GM18858 (cell line): ENCODE measurements around the gene OTUB1.

Source experiments
- ATAC-seq: cut with Tn5 transposase; IDR thresholded peaks from one replicate; pipeline ENCODE4 v1.9.1; 2021; ENCODE audit not compliant: unreplicated experiment

OTUB1 gene

DNA sequence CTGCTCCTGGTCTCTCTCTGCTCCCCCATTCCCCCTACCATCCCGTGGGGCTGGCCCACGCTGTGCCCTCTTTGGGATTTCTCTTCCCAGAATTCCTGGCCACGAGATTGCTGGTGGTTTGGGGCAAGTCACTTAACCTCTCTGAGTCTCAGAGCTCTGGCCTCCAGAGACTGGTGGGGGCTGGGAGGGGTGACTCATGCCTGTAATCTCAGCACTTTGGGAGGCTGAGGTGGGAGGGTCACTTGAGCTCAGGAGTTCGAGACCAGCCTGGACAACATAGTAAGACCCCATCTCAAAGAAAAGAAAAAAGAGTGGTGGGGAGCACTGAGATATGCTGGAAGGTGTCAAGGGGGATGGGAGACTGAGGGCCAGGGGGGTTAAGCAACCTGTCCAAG lies 18.3 kb downstream of the OTUB1 start:
- ATAC-seq: no peak

DNA sequence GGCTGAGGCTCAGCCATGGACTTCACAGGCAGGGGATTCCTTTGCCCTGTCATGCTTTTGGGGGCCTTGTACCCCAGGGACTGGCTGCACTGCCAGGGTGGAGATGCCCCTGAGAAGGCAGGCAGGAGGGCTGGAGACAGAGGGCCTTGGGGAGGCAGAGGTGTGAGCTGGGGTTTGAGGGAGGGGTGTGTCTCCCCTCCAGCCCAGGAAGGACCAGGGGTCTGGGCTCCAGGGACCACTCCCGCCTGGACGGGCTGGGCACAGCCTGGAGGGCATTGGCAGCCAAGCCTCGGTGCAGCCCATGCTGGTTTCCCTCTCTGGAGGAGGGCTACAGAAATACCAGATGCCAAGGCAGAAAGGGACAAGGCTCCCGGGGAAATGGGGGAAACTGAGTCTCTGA lies 19.5 kb downstream of the OTUB1 start:
- ATAC-seq: no peak

DNA sequence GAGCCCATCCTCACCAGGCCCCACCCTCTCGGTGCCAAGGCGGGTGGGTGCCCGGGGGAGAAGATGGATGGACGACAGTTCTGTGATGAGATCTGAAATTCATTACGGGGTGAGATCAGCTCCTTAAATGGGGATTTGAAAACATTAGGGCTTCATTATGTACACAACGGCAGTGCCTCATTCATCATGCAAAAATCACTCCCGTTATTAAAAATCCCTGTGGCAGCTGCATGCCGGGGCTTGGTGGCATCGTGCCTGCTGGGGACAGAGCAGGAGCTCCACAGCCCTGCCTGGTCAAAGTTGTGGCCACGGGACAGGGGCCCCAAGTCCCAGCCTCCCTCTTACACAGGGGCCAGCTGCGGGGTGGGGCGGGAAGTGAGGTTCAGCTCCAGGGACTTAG lies 20.2 kb downstream of the OTUB1 start:
- ATAC-seq: no peak

DNA sequence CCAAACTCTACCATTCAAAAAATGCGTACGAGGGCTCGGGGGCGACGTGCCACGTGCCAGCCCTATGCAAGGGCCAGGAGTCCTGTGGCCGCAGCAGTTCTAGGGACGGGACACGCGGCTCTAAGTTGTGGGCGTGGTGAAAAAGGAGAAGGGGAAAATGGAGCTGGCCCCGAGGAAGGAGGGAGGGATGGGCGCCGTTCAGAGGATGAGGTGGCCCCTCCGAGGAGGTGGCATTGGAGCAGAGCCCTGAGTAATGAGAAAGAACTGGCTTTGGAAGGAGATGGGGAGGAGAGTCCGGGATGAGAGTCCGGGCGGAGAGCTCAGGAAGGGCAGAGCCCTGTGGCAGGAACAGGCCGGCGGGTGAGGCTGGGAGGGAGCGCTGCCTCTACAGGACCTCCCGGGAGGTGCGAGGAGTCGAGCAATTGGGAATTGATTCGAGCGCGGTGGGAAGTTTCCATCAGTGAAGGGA lies 21.0 kb downstream of the OTUB1 start:
- no peak for ATAC-seq

DNA sequence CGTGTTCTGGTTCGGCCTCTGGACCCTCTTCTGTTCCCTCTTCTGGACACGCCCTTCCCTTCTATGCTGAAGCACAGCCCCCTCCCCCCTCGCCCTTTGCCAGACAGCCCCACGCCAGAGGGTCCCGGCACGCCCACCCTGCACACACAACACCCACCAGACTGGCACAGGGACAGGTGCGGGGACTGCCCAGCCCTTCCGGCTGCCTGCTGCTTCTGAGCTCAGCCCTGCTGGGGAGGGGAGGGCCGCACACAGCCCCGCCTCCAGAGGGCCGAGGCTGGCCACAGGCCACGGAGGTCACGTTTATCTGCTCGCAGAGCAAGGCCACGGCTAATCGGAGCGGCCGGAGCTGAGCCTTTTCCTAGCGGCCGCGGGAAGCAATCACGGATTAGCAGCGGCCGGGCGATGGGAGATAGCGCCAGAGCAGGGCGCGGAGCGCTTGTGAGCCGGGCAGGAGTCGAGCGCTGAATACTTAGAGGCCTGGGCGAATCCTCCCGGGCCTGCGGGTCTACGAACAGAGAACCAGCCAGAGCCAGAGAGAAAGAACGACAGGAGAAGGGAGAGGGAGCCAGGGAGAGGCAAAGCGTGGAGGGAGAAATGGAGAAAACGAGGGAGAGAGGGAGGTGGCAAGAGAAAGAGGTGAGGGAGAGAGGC lies 21.5 kb downstream of the OTUB1 start:
- ATAC-seq: no peak

DNA sequence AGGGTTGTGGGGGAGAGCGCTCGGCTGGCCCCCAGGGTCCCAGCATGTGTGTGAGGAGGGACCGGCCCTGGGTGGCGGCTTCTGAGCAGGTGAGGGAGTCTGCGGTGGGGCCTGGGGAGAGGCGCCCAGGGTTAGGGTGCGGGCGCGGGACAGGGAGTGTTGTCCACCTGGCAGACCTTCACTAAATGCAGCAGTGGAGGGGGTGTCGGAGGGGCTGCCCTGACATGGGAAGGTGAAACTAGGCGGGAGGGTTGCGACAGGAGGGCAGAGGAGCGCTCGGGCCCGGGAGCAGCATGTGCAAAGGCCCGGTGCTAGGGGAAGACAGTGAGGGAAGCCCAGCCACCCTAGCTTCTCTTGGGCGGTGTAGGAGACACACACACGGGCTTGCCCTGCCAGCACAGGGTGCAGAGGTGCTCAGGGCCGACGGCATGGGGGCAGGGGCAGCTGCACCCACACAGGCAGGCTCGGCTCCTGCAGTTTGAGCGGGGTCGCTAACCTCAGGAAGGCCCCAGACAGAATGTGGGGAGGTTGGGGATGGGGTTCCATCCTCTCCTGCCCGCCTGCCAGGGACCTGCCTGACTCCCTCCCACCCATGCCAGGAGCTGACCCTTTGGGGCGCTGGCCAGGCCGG lies 22.2 kb downstream of the OTUB1 start:
- ATAC-seq: no peak

DNA sequence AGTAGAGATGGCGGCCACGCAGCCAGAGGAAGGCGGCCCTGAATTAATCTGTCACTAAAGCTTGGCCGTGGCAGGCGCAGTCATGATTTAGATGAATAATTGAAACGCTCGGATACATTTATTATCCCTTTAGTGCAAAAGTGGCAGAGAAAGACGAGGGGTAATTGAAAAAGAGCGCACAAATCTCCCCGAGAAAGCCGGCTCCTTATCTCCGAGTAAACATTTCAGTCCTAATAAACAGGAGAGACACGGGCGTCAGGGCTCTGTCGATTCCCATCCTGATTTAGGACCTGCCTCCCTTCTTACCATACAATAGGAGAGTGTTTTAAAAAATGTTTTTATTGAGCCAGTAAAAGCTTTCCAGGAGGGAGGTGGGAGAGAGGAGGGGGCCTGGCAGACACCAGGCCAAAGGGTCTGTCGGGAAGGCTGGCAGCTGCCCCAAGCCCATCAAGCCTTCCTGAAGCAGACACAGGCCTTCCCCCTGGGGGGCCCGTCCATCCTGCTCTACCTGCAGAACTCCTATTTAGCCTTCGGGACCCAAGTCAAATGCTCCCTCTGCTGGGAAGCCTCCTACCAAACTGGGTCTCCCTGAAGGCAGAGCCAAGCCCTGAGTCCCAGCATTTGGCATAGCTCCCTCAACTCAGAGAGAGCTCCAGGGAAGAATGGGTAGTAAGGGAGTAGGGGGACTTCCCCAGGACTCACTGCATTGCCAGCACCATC lies 22.8 kb downstream of the OTUB1 start:
- no peak for ATAC-seq

DNA sequence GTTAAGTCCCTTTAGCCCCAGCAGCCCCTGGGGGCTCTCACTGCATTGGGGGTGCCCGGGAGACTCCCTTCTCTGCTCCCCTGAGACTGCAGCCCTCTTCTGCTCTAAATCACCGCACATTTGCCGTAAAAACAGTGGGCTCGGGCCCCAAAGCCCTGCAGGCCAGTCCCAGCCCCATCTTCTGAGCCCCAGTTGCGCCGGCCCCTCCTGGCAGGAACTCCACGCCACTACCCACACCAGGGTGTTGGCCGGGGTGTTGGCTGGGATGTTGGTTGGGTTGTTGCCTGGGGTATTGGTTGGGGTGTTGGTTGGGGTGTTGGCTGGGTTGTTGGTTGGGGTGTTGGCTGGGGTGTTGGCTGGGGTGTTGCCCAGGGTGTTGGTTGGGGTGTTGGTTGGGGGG lies 23.5 kb downstream of the OTUB1 start:
- ATAC-seq: no peak

DNA sequence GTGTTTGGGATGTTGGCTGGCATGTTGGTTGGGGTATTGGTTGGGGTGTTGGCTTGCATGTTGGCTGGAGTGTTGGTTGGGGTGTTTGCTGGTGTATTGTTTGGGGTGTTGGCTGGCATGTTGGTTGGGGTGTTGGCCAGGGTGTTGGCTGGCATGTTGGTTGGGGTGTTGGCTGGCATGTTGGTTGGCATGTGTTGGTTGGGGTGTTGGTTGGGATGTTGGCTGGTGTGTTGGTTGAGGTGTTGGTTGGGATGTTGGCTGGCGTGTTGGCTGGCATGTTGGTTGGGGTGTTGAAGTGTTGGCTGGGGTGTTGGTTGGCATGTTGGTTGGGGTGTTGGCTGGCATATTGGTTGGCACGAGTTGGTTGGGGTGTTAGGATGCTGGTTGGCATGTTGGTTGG lies 24.5 kb downstream of the OTUB1 start:
- no peak for ATAC-seq

DNA sequence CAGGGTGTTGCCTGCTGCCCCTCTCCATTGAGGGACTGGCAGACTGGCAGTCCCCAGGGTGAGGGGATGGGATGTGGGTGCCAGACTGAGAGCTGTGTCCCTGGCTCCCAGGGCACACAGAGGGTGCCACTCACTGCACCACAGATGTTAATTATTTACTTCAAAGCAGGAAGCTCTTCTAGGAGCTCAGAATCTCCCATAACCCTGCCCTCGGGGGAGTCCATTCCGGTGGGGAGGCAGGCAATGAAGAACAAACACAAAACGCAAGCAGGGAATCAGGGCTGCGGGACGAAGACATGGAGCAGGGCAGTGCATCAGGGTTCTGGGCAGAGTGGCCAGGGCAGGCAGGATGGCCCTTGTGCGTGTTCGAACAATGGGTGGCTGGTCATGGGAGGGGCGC lies 25.1 kb downstream of the OTUB1 start:
- no peak for ATAC-seq

DNA sequence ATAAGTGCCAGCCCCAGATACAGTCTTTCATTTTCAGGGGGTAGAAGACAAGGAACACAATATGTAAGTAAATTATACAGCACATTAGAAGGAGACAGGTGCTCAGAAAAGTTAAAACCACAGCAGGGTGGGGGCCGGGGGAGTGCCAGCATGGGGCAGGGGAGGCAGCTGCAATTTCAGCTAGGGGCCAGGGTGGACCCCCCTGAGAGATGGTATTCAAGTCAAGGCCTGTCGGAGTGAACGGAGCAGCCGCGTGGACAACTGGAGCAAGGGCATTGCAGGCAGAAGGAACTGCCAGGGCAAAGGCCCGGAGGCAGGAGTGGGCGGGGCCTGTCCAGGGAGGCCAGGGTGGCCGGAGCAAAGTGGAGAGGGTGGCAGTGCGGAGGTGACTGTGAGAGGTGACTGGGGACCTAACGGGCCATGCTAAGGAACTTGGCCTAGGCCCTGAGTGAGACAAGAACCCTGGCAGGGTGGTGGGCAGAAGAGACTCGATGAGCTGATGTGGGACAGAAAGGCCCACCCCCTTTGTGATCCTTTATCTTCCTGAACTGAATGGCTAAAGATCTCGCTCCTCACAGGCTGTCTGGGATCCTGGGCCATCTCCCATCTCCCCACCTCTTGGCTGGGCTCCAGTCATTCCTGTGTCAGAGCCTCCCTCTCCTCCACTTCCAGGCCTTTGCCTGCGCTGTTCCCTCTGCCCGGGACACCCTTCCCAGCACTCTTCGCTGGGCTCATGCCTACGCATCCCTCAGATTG lies 27.1 kb downstream of the OTUB1 start:
- no peak for ATAC-seq

DNA sequence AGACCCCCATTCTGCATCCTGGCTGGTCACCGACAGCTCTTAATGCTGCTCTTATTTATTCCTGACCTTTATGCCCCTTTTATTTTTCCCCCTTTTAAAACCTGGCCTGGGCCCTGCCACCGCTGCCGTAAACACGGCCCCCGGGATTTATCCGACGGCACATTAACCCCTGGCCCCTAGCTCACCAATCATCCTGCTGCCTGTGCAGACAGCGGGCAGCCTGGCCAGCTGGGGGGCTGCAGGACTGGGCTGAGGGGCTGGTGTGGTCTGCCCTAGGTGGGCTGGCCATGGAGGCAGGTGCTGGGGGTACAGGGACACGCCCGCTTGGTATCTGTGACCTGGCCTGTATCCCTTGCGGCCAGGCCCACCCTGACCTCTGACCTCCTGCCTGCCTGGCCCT lies 28.1 kb downstream of the OTUB1 start:
- no peak for ATAC-seq

DNA sequence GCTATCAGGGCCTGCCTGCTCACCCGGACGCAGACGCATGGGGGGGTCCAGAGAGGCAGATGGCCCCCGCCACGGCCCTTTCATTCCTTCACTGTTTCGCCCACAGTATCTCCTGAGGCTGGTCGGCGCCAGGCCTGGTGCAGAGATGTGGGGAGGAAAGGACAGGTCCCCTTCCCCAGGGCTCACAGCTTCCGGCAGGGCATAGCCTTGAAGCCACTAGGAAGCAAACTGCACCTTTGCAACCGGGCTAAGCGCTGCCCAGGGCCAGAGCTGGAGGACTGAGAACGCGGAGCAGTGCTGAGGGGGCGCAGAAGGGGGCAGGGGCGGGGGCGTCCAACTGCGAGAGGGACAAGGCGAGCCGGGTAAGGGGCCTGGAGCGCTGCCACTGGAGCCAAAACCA lies 29.3 kb downstream of the OTUB1 start:
- ATAC-seq: no peak

DNA sequence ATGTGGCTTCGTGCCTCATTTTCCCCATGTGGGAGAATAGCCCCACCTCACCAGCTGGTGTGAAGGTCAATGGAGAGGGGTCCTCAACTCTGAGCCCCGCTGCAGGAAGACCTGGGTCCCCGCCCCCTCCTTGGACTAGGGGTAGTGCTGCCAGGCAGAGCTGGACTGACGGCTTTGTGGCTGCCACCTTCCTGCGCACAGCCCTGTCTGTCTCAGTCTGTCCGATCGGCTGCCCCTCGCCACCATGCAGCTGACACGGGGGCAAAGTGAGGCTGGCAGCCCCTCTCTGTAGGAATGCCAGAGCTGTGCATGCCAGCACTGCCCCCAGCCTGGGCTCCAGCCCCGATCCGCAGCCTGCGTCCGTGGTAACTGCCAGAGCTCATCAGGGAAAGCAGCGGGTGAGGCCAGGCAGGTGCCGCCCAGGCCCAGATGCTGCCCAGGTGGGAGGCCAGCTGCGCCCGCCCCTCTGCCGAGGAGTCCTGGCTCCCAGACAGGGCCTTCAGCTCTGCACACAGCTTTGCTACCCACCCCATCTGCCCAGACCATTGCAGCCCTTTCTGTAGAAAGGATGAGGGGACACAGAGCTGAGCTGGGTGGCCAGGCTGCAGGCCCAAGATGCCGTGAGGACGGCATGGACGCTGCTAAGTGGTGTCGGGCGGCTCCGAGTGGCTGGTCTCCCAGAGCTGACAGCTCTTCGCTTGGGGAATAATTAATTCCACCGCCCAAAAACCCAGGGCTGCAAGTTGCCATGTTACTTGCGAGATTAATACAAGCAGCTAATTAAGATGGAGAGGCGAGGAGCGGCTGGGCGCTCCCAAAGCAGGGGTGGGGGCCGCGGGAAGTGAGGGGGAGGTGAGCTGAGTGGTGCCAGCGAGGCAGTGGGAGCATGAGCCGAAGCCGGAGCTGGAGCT lies 30.0 kb downstream of the OTUB1 start:
- ATAC-seq: no peak

DNA sequence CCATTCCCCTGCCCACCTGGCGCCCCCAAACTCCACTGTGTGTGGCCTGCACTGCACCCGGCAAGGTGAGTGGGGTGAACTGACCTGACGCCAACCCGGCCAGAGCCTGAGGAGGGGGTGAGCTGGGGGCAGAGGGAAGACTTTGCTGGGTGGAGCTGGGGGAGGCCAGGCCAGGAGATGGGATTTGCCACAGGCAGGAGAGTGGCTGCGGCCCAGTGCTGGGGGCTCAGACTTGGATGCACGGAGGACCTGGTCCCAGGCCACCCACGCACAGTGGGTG lies 31.6 kb downstream of the OTUB1 start:
- ATAC-seq: no peak

DNA sequence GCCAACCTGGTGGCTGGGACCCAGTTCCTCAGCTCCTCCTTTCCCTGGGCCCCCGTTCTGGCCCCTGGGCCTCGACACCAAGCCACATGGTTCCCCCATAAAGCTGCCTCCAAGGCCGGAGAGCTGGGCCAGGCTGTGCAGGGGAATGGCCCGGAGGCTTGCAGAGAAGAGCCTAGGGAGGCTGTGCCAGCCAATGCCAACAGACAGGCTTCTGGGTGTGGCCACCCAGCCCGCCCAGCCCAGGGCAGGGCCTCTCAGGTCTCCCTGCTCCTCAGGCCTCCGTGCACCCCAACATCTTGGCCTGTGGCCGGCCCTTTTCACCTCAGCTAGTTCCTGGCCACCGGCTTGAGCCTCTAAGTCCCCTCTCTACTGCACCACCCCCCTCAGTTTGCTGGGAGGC lies 32.1 kb downstream of the OTUB1 start:
- no peak for ATAC-seq

DNA sequence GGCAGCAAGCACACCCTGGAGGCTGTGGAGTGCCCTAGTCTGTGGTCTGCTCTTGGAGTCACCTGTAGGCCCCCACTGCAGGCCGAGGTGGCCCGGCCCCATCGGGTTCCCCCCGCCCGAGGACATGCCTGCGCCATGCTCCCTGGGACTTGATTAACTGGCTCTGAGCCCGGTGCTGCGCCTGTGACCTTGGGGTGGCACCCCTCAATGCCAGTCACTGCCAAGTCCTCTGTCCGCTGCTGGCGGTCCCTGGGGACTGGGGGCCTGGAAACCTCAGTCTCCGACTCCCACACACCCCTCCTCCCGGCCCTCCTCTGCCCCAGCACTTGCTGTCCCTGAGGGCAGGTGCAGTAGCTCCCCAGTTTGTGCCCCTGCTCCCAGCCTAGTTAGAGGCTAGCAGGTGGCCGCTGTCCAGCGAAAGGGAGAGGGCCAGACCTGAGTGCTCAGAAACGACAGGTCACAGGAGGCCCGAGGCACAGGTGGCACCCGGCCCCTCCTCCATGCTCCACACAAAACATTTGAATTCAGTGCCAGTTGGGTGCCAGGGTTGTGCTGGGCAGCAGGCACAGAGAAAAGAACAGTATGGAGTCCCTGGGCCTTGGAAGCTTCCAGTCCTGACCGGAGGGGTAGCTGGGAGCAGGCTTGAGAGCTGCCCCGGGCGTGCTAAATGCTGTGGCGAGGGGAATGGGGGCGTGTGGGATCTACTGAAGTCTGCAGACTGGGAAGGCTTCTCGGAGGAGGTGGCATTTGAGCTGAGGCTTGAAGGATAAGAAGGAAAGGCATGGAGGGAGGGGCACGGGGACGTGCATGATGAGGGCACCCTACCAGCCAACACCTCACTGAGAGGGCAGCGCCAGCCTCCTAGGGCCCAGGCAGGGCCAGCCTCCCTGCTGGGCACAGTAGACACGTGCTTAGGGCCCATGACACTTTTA lies 33.1 kb downstream of the OTUB1 start:
- ATAC-seq: no peak

DNA sequence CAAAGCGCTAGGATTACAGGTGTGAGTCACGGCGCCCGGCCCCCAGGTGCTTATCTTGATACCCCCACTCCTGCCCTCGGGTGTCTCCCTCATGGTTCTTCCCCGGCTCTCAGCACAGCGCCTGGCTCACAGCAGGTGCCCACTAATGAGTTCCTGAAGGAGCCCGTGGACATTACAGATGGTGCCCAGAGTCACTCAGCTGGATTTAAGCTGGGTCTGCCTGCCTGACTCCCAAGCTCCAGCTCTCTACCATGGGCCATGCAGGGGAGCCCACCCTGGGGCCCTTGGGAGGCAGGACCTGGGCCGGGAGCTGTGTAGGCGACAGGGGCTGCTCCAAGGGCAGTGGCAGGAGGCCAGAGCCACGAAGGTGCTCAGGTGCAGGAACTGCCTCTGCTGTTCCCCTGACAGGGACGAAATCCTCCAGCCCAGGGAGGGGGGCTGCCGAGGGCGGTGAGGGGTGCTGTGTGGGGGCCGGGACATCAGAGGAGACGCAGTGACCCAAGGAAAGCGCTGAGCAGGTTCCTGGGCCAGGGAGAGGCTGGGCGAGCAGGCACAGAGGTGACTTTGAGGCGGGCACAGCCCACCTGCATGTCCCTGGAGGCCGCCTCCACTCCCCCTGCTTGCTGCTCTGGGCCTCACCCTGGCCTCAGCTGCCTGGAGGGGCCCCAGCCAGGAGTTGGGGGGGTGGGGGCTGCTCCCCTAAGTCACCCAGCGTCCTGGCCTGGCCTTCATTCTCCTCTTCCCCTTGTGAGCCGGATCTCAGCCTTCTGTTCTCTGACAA lies 34.9 kb downstream of the OTUB1 start:
- no peak for ATAC-seq

DNA sequence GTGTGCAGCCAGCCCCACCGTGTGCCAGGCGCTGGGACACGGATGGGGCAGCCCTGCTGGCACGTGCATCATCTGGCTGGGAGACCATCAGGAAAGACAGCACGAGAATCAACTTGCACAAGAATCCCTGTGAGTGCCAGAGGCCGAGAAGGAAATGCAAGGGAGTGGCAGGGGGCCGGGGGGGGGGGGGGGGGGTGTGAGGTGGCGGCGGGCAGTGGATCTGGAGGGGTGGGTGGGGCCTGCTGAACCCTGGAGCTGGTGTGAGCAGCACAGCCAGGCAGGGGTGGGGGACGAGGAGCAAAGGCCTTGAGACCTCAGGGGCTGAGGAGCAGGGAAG lies 35.5 kb downstream of the OTUB1 start:
- no peak for ATAC-seq
